Right atrium auricular region (tissue), 2 donors: ENCODE results near the gene SEMA4A. TPM values are rescaled to one million over a fixed set of nuclear protein-coding genes. Genes with fewer than 3 reads are reported as not detected.
A peak's percentile ranks its signal among the peaks of the same experiment; 100 is the strongest.
"Not testable (repeated sequence)": the region's sequence is repeated elsewhere in the genome, so short reads cannot be mapped to it uniquely, and the experiment has no call there.

ENCODE experiments used
- DNase-seq: peaks from one replicate; pipeline ENCODE4 v3.0.0-alpha.2; 2019; ENCODE audit warnings: low spot score
- H3K27ac ChIP-seq, 2 donors: fragments of 200-600 bp; sonication (generic); 1 replicate in 1 of 2; 2 replicates in 1 of 2; pipeline ENCODE4 v1.5.1; 2016 to 2019
- H3K27me3 ChIP-seq, 2 donors: fragments of 200-600 bp; sonication (generic); one replicate each; pipeline versions ENCODE4 v1.5.1 to v1.6.0; 2017 to 2019
- H3K36me3 ChIP-seq: fragments of 200-600 bp; sonication (generic); one replicate; pipeline ENCODE4 v1.5.1; 2016
- H3K4me1 ChIP-seq, 2 donors: fragments of 200-600 bp; sonication (generic); one replicate each; pipeline versions ENCODE4 v1.5.1 to v1.6.0; 2017 to 2019
- H3K4me3 ChIP-seq, 2 donors: fragments of 200-600 bp; sonication (generic); 1 replicate in 1 of 2; 2 replicates in 1 of 2; pipeline ENCODE4 v1.5.1; 2017 to 2019; ENCODE audit warnings: mild to moderate bottlenecking in 1 of 2, moderate library complexity in 1 of 2
- H3K9me3 ChIP-seq, 2 donors: fragments of 200-600 bp; sonication (generic); one replicate each; pipeline ENCODE4 v1.5.1; 2019
- total RNA-seq, 2 donors: library from RNA; depleted of rRNA; stranded (reverse); fragments of >200 nt; gene quantifications; one replicate each; pipeline ENCODE4 v1.1.0, GENCODE V29; 2016
- TF ChIP-seq, protein P1 (sequence below), 2 donors: fragments of 200-600 bp; sonication (generic); IDR thresholded peaks; one replicate each; pipeline ENCODE4 v1.5.1; 2019; ENCODE audit warnings: antibody characterized with exemption in 2 of 2

The SEMA4A gene
- total RNA-seq, 2 donors from 2014 or later, result 2.0 to 4.2 TPM

DNA sequence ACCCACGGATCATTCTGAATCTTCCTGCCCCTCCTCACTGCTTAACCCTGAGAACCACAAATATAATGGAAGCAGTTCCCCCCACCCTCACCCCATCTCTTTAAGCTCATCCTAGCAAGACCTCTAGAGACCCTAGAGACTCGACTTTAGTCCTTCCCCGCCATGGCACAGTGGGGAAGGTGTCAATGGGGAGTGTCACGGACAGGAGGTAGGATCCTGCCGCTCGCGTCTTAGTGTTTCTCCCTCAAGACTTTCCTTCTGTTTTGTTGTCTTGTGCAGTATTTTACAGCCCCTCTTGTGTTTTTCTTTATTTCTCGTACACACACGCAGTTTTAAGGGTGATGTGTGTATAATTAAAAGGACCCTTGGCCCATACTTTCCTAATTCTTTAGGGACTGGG lies 58.7 kb downstream of the SEMA4A start:
- Histone ChIP-seq H3K4me1 (peaks cover 0 to 22% of the 10 kb centered on the region in 2 donors), H3K9me3 (no peaks in the 10 kb centered on the region), H3K36me3 (peaks cover 29% of the 10 kb centered on the region), H3K27me3 (no peaks in the 10 kb centered on the region), H3K4me3 (peak overlapping the region in 1 of 2 donors; percentile 61), H3K27ac (peak overlapping the region; percentile 91 to 93)
- DNase-seq, result no peak
- TF ChIP-seq, protein P1, sequence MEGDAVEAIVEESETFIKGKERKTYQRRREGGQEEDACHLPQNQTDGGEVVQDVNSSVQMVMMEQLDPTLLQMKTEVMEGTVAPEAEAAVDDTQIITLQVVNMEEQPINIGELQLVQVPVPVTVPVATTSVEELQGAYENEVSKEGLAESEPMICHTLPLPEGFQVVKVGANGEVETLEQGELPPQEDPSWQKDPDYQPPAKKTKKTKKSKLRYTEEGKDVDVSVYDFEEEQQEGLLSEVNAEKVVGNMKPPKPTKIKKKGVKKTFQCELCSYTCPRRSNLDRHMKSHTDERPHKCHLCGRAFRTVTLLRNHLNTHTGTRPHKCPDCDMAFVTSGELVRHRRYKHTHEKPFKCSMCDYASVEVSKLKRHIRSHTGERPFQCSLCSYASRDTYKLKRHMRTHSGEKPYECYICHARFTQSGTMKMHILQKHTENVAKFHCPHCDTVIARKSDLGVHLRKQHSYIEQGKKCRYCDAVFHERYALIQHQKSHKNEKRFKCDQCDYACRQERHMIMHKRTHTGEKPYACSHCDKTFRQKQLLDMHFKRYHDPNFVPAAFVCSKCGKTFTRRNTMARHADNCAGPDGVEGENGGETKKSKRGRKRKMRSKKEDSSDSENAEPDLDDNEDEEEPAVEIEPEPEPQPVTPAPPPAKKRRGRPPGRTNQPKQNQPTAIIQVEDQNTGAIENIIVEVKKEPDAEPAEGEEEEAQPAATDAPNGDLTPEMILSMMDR (IDR thresholded peaks at IDR 0.05), result no peak

GRCh38 chr1:156212833-156213643 lies 59.7 kb downstream of the SEMA4A start, which contains the start of gene PMF1:
TSS of gene PMF1 (plus strand) at chr1:156213007. CDS start at chr1:156213016, 9 bp downstream.
- peaks cover 20% of the 10 kb centered on the region for H3K36me3 ChIP-seq
- peaks cover 0 to 28% of the 10 kb centered on the region in 2 donors for H3K4me1 ChIP-seq
- no peaks in the 10 kb centered on the region for H3K27me3 ChIP-seq
- TF ChIP-seq, protein P1 (IDR thresholded peaks at IDR 0.05), result peak in 1 of 2 donors; percentile 9
- peak; percentile 99 for DNase-seq
- H3K4me3 ChIP-seq, result peak within 1 kb of the TSS; percentile 57 to 61
- peak within 1 kb of the TSS; percentile 91 to 93 for H3K27ac ChIP-seq
- H3K9me3 ChIP-seq, result no peaks in the 10 kb centered on the region

DNA sequence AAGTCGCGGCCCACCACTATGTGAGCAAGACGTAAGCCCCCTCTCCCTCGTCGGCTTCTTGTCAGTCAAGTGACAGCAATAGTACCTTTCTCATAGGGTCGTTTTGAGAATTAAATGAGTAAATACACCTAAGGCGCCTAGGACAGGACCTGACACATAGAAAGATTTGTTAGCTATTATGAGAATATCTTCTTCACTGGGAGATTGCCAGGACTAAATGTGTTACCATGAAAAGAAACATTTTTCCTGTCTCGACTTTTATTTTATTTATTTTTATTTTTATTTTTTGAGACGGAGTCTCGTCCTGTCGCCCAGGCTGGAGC lies 60.2 kb downstream of the SEMA4A start:
- Histone ChIP-seq H3K4me1 (peaks cover 0 to 34% of the 10 kb centered on the region in 2 donors), H3K27ac (peak overlapping the region; percentile 91 to 93), H3K27me3 (no peaks in the 10 kb centered on the region), H3K36me3 (peaks cover 15% of the 10 kb centered on the region), H3K4me3 (peak overlapping the region; percentile 57 to 61), H3K9me3 (no peaks in the 10 kb centered on the region)
- no peak for DNase-seq
- TF ChIP-seq, protein P1 (IDR thresholded peaks at IDR 0.05), result no peak

DNA sequence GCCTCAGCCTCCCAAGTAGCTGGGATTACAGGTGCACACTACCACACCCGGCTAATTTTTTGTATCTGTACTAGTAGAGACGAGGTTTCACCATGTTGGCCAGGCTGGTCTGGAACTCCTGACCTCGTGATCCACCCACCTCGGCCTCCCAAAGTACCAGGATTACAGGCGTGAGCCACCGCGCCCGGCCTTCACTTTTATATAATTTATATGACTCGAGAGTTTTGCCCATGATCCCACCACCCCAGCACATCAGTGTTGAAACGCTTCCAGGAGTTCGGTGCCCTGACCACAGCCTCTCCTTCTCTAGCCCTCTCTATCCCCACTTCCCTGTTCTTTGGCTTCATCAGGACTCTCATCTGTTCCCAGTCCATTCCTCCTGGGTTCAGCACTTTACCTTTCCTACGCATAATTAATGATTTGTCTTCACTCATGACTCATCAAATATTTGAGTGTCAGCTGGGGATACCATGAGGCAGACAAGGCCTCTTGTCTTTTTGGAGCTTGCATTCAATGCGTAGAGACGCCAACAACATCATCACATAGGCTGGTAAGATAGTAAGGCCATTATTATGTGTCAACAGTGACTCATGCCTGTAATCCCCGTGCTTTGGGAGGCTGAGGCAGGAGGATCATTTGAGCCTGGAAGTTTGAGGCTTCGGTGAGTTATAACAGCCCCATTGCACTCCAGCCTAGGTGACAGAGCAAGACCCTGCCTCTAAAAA lies 60.8 kb downstream of the SEMA4A start:
- Histone ChIP-seq H3K27ac (peak overlapping the region; percentile 91 to 93), H3K27me3 (no peaks in the 10 kb centered on the region), H3K36me3 (peaks cover 13% of the 10 kb centered on the region), H3K9me3 (no peaks in the 10 kb centered on the region), H3K4me3 (peak overlapping the region; percentile 57 to 61), H3K4me1 (peaks cover 0 to 34% of the 10 kb centered on the region in 2 donors)
- TF ChIP-seq, protein P1 (IDR thresholded peaks at IDR 0.05), result no peak
- no peak for DNase-seq

DNA sequence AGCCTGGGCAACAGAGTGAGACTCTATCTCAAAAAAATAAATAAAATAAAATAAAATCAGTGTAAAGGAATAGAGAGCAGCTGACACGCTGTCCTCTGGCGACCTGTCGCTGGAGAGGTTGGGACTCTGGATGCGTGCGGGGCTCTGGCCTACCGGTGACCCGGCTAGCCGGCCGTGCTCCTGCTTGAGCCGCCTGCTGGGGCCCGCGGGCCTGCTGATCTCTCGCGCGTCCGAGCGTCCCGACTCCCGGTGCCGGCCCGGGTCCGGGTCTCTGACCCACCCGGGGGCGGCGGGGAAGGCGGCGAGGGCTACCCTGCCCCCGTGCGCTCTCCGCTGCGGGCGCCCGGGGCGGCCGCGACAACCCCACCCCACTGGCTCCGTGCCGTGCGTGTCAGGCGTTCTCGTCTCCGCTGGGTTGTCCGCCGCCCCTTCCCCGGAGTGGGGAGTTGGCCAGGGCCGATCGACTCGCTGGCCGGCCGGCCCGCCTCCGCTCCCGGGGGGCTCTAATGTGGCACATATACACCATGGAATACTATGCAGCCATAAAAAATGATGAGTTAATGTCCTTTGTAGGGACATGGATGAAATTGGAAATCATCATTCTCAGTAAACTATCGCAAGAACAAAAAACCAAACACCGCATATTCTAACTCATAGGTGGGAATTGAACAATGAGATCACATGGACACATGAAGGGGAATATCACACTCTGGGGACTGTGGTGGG lies 63.1 kb downstream of the SEMA4A start:
- Histone ChIP-seq H3K4me1 (peaks cover 0 to 34% of the 10 kb centered on the region in 2 donors), H3K36me3 (peaks cover 12% of the 10 kb centered on the region)
- not testable (repeated sequence) for H3K27me3 ChIP-seq, H3K4me3 ChIP-seq, H3K9me3 ChIP-seq, DNase-seq, H3K27ac ChIP-seq
